Testis (tissue), 2 donors: Measurements from ENCODE around the gene TLCD1.

Experiments
- POLR2A ChIP-seq: fragments of 450-650 bp; IDR thresholded peaks from one replicate; pipeline ENCODE4 v1.6.1; 2017; ENCODE audit warnings: antibody characterized with exemption, mild to moderate bottlenecking, moderate library complexity
- TF ChIP-seq, protein P1 (sequence below), 3 experiments: fragments of 450-650 bp in 2 of 3; fragments of 200-600 bp in 1 of 3; sonication (generic) in 1 of 3; IDR thresholded peaks; one replicate each; pipeline ENCODE4 v1.5.1; 2016 to 2019; ENCODE audit warnings: antibody characterized with exemption in 3 of 3, mild to moderate bottlenecking in 2 of 3, moderate library complexity in 1 of 3

DNA sequence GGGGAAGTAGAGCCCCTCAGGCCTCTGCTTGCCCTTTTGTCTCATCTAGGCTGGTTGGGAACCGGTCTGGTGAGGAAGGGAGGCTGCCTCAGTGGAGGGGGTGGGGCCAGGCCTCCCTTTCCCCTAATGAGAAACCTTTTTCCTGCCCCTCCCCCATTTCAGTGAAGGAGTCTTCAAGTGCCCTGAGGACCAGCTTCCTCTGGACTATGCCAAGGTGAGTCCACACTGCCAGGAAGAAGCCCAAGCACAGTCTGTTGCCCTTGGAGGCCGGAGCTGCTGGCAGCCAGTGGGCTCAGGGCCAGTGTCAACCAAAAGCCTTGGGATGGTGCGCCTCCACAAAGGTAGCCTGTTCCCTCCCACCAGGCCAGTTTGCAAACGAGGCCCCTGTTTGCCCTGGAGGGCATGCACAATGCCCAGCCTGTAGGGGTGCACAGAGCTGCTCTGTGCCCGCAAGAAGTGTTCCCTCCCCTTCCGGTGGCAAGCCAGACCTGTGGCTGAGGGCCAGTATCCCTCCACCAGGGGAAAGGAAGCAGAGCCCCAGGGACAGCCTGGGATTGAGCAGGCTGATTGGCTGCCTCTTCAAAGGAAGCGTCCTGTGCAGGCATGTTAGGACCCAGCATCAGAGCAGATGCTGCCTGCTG is 21.1 kb upstream of the TLCD1 start:
- TF ChIP-seq, protein P1, sequence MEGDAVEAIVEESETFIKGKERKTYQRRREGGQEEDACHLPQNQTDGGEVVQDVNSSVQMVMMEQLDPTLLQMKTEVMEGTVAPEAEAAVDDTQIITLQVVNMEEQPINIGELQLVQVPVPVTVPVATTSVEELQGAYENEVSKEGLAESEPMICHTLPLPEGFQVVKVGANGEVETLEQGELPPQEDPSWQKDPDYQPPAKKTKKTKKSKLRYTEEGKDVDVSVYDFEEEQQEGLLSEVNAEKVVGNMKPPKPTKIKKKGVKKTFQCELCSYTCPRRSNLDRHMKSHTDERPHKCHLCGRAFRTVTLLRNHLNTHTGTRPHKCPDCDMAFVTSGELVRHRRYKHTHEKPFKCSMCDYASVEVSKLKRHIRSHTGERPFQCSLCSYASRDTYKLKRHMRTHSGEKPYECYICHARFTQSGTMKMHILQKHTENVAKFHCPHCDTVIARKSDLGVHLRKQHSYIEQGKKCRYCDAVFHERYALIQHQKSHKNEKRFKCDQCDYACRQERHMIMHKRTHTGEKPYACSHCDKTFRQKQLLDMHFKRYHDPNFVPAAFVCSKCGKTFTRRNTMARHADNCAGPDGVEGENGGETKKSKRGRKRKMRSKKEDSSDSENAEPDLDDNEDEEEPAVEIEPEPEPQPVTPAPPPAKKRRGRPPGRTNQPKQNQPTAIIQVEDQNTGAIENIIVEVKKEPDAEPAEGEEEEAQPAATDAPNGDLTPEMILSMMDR (IDR thresholded peaks at IDR 0.05): no peak
- TF ChIP-seq POLR2A: no peak
